Astrocyte of the cerebellum (primary cell): Measurements from ENCODE around the gene FGFR2.

Experiments
- DNase-seq: peaks from one replicate; pipeline ENCODE4 v3.0.0-alpha.2; 2011; ENCODE audit warnings: low read depth
- H3K4me3 ChIP-seq: 2 replicates; pipeline ENCODE4 v1.5.1; 2011; ENCODE audit warnings: mild to moderate bottlenecking, low read depth, low read length, moderate library complexity
- CTCF ChIP-seq: IDR thresholded peaks from 2 replicates; pipeline ENCODE4 v1.5.1; 2012; ENCODE audit warnings: low read length, low read depth, moderate library complexity, mild to moderate bottlenecking; ENCODE audit errors: missing control alignments
- in situ Hi-C: cut with HindIII; loops from 2 replicates; pipeline ENCODE4 v1.10.0; 2017; ENCODE audit warnings: low sequenced_read_pairs

The FGFR2 gene

GRCh38 chr10:121536310-121536913, 61.8 kb downstream of the FGFR2 start:
- no peak for DNase-seq
- no peak for TF ChIP-seq CTCF
- no peak overlapping the region for H3K4me3 ChIP-seq
- in situ Hi-C loops: no loop called here

GRCh38 chr10:121535381-121535780, 62.9 kb downstream of the FGFR2 start:
- no peak overlapping the region for H3K4me3 ChIP-seq
- DNase-seq: no peak
- no peak for TF ChIP-seq CTCF
- in situ Hi-C loops: no loop called here

GRCh38 chr10:121532292-121532864, 65.9 kb downstream of the FGFR2 start:
- no peak overlapping the region for H3K4me3 ChIP-seq
- no peak for TF ChIP-seq CTCF
- in situ Hi-C loops: no loop called here
- DNase-seq: no peak

GRCh38 chr10:121531830-121532178, 66.4 kb downstream of the FGFR2 start:
- in situ Hi-C loops: no loop called here
- DNase-seq: no peak
- TF ChIP-seq CTCF: no peak
- H3K4me3 ChIP-seq: no peak overlapping the region

- no peak overlapping the region for H3K4me3 ChIP-seq
- in situ Hi-C loops: no loop called here
- DNase-seq: no peak
- TF ChIP-seq CTCF: no peak
Measured at GRCh38 chr10:121531076-121531829, 67.0 kb downstream of the FGFR2 start.

- TF ChIP-seq CTCF: no peak
- no peak for DNase-seq
- in situ Hi-C loops: no loop called here
- H3K4me3 ChIP-seq: no peak overlapping the region
Measured at GRCh38 chr10:121530481-121531075, 67.7 kb downstream of the FGFR2 start.
